K562 (cell line): Measurements from ENCODE around the gene FSCN2. TPM values are rescaled to one million over a fixed set of nuclear protein-coding genes. Genes with fewer than 3 reads are reported as not detected.

ENCODE experiments used
- ARHGAP35 ChIP-seq: fragments of 450-650 bp; IDR thresholded peaks from 2 replicates; pipeline ENCODE4 v1.6.1; 2018; ENCODE audit not compliant: partially characterized antibody
- CBFB ChIP-seq: sonication (generic); formaldehyde crosslinking; IDR thresholded peaks from 2 replicates; pipeline ENCODE4 v1.4.0; 2020; ENCODE audit warnings: mild to moderate bottlenecking, missing genetic modification reagents
- CC2D1A ChIP-seq: fragments of 450-650 bp; IDR thresholded peaks from 2 replicates; pipeline ENCODE4 v1.6.1; 2017; ENCODE audit warnings: mild to moderate bottlenecking
- ELF1 ChIP-seq: fragments of 200-800 bp; sonication (Bioruptor generic); IDR thresholded peaks from 2 replicates; pipeline ENCODE4 v1.6.1; 2016; ENCODE audit warnings: missing genetic modification characterization, missing compliant biosample characterization
- FOXK2 ChIP-seq, 2 experiments: fragments of 450-650 bp; IDR thresholded peaks in 1 of 2; conservative IDR thresholded peaks in 1 of 2; 2 replicates each; pipeline ENCODE4 v1.6.1; 2016; ENCODE audit warnings: low read depth in 2 of 2, mild to moderate bottlenecking in 1 of 2
- HNRNPLL ChIP-seq: fragments of 200-400 bp; formaldehyde crosslinking; IDR thresholded peaks from 2 replicates; pipeline ENCODE4 v1.6.1; 2017; ENCODE audit warnings: low read length, low read depth, mild to moderate bottlenecking; ENCODE audit not compliant: poor library complexity, severe bottlenecking
- RAD21 ChIP-seq, 2 experiments: fragments of 250-450 bp in 1 of 2; fragments of 450-650 bp in 1 of 2; sonication (Bioruptor Pico) in 1 of 2; formaldehyde crosslinking in 1 of 2; IDR thresholded peaks in 1 of 2; conservative IDR thresholded peaks in 1 of 2; 2 replicates each; pipeline versions ENCODE4 v1.4.0 to v1.8.0; 2020 to 2022; ENCODE audit warnings: mild to moderate bottlenecking in 2 of 2, moderate library complexity in 1 of 2
- TBL1XR1 ChIP-seq, 2 experiments: IDR thresholded peaks; 2 replicates each; pipeline ENCODE4 v1.6.1; 2012; ENCODE audit warnings: improper control_type of control experiment in 2 of 2, low read length in 2 of 2, mild to moderate bottlenecking in 1 of 2
- TBP ChIP-seq: optimal IDR thresholded peaks from 2 replicates; pipeline ENCODE3; 2011; ENCODE audit warnings: low read depth, low read length, improper control_type of control experiment
- ZFP30 ChIP-seq: fragments of 250-450 bp; sonication (Bioruptor Pico); IDR thresholded peaks from 2 replicates; pipeline ENCODE4 v1.8.0; 2022; ENCODE audit warnings: moderate library complexity, mild to moderate bottlenecking, inconsistent platforms, borderline replicate concordance
- polyA plus RNA-seq, 8 experiments: library from polyadenylated mRNA; depleted of rRNA in 4 of 8; stranded (reverse) in 5 of 8; unstranded in 3 of 8; fragments of >200 nt; fragmentation: Nextera tagmentation in 2 of 8; fragmentation: Illumina TruSeq in 1 of 8; extraction: Ambion mirVana in 2 of 8; extraction: Trizol in 1 of 8; gene quantifications; 2 replicates each; pipeline versions ENCODE4 v1.2.1 to v1.2.3, GENCODE V29; 2011 to 2014; ENCODE audit warnings: inconsistent platforms in 1 of 8, missing spikeins in 1 of 8
- total RNA-seq, 7 experiments: library from RNA; depleted of rRNA in 6 of 7; stranded (reverse); fragments of >200 nt in 6 of 7; fragmentation: Illumina TruSeq in 2 of 7; extraction: Trizol in 2 of 7; gene quantifications; 2 replicates each; pipeline versions ENCODE4 v1.2.1 to v1.2.3, GENCODE V29; 2011 to 2021; ENCODE audit warnings: low replicate concordance in 1 of 7
- TF ChIP-seq, protein P1 (sequence below), 2 experiments: fragments of 450-650 bp; conservative IDR thresholded peaks; 2 replicates each; pipeline ENCODE4 v1.6.1; 2017; ENCODE audit warnings: mild to moderate bottlenecking in 2 of 2, moderate library complexity in 2 of 2
- TF ChIP-seq, protein P2 (sequence below), 2 experiments: IDR thresholded peaks; 2 replicates each; pipeline ENCODE4 v1.6.1; 2012; ENCODE audit warnings: improper control_type of control experiment in 2 of 2, low read depth in 2 of 2, low read length in 2 of 2, borderline replicate concordance in 1 of 2

The FSCN2 gene
- total and polyA plus RNA-seq, 9 of the 15 experiments (the other 6 are each of a cell fraction or from before 2014, with no cell fraction given), result 0.08 TPM; not detected in 8

DNA sequence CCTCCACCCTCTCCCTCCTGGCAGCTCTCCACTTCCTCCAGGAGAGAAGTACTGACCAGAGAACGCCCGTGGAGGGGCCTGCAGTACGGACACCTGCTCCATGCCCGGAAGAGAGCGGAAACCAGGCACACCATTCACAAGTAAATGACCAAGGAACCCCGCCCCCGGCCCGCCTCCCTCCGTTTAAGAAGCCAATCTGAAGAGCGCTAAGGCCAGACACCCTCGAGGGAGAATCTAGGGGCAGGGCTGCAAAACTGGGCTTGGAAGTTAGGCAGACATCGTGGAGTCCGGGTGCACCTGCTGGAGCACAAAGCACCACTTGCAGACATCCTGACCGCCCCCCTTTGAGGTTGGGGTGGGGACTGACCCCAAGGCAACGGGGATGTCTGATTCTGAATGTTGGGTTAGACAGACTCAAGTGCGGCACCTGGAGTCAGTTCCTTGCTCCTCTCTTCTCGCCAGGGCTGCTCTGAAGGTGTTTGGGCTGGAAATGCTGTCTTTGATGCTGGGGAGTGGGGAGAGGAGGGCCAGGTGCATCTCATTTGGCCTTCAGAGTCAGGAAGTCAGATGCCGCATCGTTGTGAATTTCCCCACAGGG lies 24.9 kb downstream of the FSCN2 start (continued):
- TF ChIP-seq, protein P1, sequence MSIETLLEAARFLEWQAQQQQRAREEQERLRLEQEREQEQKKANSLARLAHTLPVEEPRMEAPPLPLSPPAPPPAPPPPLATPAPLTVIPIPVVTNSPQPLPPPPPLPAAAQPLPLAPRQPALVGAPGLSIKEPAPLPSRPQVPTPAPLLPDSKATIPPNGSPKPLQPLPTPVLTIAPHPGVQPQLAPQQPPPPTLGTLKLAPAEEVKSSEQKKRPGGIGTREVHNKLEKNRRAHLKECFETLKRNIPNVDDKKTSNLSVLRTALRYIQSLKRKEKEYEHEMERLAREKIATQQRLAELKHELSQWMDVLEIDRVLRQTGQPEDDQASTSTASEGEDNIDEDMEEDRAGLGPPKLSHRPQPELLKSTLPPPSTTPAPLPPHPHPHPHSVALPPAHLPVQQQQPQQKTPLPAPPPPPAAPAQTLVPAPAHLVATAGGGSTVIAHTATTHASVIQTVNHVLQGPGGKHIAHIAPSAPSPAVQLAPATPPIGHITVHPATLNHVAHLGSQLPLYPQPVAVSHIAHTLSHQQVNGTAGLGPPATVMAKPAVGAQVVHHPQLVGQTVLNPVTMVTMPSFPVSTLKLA (conservative IDR thresholded peaks at IDR 0.05), result peak; percentile 1 to 53; a peak in 2 of 4 replicates
- TF ChIP-seq TBP, result peak; percentile 6
- TF ChIP-seq HNRNPLL, result peak; percentile 15
- TF ChIP-seq CC2D1A, result peak; percentile 24; the same call in 1 of the 2 replicates
- TF ChIP-seq TBL1XR1 (IDR thresholded peaks at IDR 0.05; ENCODE audit: low read length in 2 of 2), result no peak
- TF ChIP-seq CBFB (CRISPR knock-in tag), result peak; percentile 46; the same call in 1 of the 2 replicates
- TF ChIP-seq ARHGAP35, result no peak
- TF ChIP-seq ELF1 (tag), result peak; percentile 25; the same call in 1 of the 2 replicates
- peak in 1 of 2 experiments; percentile 54; a peak in 1 of 4 replicates for TF ChIP-seq FOXK2 (conservative IDR thresholded peaks at IDR 0.05 in 1 of 2, IDR thresholded peaks at IDR 0.05 in 1 of 2; ENCODE audit: low read depth in 2 of 2)
- no peak for TF ChIP-seq ZFP30 (CRISPR knock-in tag)
- TF ChIP-seq RAD21 (CRISPR knock-in tag; conservative IDR thresholded peaks at IDR 0.05 in 1 of 2, IDR thresholded peaks at IDR 0.05 in 1 of 2), result peak in 1 of 2 experiments; percentile 24; a peak in 1 of 4 replicates
- TF ChIP-seq, protein P2, sequence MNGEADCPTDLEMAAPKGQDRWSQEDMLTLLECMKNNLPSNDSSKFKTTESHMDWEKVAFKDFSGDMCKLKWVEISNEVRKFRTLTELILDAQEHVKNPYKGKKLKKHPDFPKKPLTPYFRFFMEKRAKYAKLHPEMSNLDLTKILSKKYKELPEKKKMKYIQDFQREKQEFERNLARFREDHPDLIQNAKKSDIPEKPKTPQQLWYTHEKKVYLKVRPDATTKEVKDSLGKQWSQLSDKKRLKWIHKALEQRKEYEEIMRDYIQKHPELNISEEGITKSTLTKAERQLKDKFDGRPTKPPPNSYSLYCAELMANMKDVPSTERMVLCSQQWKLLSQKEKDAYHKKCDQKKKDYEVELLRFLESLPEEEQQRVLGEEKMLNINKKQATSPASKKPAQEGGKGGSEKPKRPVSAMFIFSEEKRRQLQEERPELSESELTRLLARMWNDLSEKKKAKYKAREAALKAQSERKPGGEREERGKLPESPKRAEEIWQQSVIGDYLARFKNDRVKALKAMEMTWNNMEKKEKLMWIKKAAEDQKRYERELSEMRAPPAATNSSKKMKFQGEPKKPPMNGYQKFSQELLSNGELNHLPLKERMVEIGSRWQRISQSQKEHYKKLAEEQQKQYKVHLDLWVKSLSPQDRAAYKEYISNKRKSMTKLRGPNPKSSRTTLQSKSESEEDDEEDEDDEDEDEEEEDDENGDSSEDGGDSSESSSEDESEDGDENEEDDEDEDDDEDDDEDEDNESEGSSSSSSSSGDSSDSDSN (IDR thresholded peaks at IDR 0.05; ENCODE audit: borderline replicate concordance in 1 of 2, low read depth in 2 of 2, low read length in 2 of 2), result peak in 1 of 2 experiments; percentile 37; a peak in 1 of 4 replicates
